Endometrium (tissue), 2 donors: ENCODE measurements around the gene PCBD2.
A peak's percentile ranks its signal among the peaks of the same experiment; 100 is the strongest.
"Not testable (repeated sequence)": the region's sequence is repeated elsewhere in the genome, so short reads cannot be mapped to it uniquely, and the experiment has no call there.

Experiments
- FAIRE-seq: peaks from 2 replicates; lab custom pipeline; 2012; peaks lifted over from hg19 to GRCh38; lab: Jason Lieb, UNC
- donor health status: control.
- donor health status: control.

PCBD2 gene

GRCh38 chr5:134963098-134963497 is 58.2 kb downstream of the PCBD2 start:
- no peak for FAIRE-seq

GRCh38 chr5:134964359-134965270 is 59.7 kb downstream of the PCBD2 start:
- no peak for FAIRE-seq

DNA sequence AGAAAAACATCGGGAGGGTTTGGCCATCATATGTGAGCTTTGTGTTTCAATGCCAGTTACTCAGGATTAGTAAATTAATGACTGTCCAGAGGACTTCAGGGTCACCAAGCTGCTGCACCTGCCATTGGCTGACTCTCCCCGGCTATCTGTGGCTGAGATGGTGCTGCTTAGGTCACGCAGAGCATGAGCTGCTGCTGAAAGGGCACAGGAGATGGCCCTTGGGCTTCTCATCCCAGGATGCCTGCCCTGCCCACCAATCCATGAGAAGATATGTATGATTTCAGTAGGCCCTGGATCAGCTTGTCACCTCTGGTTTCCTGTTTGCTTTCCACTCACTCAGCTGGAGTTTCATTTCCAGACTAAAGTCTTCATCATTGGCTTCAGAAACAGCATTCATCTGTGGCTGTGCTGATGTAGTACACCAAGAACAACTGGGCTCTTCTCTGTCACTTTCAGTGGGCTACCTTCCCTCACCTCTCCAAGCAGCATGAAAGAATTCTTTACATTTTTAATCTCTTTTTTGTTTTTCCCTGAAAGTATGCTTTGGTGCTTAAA is 60.4 kb downstream of the PCBD2 start:
- no peak for FAIRE-seq

- FAIRE-seq, result no peak
These were observed 62.7 kb downstream of the PCBD2 start, which contains the start of gene CATSPER3 for GRCh38 chr5:134967607-134968006. TSS of gene CATSPER3 (plus strand) at chr5:134967907. CDS start at chr5:134967992, 85 bp downstream.

- no peak for FAIRE-seq
These were observed 63.1 kb downstream of the PCBD2 start for GRCh38 chr5:134968055-134968454.

DNA sequence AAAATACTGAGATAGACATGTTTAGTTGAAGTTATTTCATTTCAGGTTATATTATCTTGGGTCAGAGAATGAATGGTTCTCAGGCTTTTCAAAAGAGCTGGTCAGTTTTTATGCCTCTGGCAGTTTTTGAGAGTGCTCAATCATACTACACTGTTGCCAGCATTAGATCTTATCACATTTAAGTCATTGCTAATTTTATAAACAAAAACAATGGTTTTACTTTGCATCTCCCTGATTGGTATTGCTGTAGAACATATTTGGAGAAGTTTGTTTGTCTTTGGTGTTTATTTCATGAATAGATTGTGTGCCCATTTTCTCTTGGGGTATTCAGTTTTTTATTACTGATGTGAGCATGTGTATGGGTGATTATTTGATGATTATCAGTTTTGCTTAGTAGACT is 64.2 kb downstream of the PCBD2 start:
- FAIRE-seq, result no peak

DNA sequence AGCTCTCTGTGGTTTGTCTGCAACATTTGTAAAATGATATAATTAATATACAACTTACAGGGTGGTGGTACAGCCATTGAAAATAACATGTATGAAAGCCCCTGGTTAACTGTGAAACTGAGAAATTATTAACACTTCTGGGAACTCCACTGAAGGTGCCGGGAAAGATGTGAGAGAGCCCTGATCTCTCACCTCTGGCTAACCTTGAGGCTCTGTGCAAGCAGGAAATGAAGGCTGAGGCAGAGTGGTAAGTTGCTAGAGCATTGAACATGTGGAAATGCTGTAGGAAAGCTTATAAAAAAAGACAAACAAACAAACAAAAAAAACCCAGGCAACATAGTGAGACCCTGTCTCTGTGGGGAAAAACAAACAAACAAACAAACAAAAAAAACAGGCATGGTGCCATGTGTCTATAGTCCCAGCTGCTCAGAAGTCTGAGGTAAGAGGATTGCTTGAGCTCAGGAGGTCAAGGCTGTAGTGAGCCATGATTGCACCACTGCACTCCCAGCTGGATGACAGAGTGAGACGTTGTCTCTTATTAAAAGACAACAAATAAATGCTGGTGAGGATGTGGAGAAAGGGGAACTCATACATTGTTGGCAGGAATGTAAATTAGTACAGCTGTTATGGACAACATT is 70.3 kb downstream of the PCBD2 start:
- FAIRE-seq, result no peak

DNA sequence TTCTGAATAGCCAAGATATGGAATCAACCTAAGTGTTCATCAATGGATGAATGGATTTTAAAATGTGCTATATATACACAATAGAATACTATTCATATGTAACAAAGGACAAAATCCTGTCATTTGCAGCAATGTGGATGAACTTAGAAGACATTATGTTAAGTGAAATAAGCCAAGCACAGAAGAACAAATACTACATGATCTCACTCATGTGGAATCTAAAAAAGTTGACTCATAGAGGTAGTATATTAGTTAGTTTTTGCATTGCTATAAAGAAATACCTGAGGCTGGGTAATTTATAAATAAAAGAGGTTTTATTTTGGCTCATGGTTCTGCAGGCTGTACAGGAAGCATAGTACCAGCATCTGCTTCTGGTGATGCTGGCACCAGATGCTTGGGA is 70.9 kb downstream of the PCBD2 start:
- no peak for FAIRE-seq

DNA sequence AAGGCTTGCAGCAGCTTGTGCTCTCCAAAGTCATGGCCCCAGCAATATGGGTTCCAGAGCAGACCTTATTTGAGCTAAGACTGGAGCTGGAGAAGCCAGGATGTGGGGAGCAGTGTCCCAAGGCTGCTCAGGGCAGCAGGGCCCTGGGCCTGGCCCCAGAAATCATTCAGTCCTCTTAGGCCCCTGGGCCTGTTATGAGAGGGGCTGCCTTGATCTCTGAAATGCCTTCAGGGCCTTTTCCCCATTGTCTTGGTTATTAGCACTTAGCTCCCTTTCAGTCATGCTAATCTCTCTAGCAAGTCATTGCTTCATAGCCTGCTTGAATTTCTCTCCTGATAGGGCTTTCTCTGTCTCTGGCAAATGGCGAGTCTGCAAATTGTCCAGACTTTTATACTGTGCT is 71.9 kb downstream of the PCBD2 start:
- no peak for FAIRE-seq

DNA sequence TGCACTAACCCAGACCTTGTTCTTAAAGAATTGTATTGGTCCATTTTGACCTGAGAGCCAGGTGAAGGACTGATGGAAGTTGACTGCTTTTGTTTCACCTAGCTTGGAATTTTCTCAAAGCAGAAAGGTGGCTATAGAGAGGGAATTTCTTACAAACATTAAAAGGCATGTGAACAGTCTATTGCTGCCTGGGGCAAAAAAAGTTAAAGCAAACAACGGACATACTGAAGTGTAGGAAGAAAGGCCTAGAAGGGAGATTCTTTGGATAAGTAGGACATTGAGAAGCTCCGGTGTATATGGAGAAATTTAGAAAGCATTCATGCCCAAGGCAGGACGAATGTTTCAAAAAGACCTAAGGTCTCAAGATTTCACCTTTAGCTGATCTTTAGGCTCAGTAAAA is 74.5 kb downstream of the PCBD2 start:
- FAIRE-seq, result no peak

GRCh38 chr5:134982230-134982629 is 77.3 kb downstream of the PCBD2 start:
- no peak for FAIRE-seq

DNA sequence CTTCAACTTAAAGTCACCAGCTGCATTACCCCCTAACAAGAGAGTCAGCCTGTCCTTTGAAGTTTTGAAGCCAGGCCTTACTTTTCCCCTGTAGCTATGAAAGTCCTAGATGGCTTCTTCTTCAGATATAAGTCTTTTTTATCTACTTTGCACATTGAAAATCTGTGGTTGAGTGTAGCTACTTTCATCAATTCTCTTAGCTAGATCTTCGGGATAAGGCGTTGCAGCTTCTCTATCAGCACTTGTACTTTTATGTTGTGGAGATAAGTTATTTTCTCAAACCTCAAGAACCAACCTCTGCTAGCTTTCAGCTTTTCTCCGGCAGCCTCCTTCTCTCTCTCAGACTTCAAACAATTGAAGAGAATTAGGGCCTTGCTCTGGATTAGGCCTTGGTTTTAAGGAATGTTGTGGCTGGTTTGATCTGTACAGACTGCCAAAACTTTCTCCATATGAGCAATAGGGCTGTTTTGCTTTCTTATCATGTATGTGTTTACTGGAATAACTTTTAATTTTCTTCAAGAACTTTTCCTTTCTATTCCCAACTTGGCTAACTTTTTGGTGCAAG is 84.4 kb downstream of the PCBD2 start:
- FAIRE-seq, result no peak

DNA sequence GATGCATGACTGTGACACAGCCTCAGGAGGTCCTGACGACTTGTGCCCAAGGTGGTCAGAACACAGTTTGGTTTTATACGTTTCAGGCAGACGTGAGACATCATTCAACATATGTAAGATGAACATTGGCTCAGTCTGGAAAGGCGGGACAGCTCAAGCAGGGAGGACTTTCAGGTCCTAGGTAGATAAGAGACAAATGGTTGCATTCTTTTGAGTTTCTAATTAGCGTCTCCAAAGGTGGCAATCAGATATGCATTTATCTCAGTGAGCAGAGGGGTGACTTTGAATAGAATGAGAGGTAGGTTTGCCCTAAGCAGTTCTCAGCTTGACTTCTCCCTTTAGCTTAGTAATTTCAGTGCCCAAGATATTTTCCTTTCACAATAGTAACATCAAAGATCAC is 85.3 kb downstream of the PCBD2 start:
- FAIRE-seq, result not testable (repeated sequence)

GRCh38 chr5:134992148-134992547 is 87.2 kb downstream of the PCBD2 start:
- FAIRE-seq, result no peak

GRCh38 chr5:134993161-134993560 is 88.2 kb downstream of the PCBD2 start:
- peak; percentile 12 for FAIRE-seq

DNA sequence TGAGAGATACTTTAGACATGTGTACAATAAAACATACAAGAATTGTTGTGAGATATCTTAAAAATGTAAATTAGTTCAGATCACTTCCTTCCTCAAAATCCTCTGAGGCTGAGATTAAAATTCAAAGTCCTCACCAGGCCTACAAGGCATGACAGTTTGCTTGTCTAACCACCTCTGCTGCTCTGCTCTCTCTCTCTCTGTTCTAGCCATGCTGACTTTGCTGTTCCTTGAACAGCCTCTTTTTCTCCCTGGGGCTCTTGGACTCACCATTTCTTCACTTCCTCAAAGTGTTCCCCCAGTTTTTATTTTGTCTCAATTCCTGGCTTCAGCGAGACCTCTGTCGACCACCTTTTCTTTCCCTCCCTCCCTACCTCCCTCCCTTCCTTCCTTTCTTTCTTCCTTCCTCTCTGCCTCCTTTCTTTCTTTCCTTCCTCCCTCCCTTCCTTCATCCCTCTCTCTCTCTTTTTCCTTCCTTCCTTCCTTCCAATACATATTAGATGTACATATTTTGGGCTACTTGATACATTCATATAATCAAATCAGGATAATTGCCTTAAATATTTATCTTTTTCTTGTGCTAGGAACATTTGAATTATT is 89.7 kb downstream of the PCBD2 start:
- FAIRE-seq, result no peak

- no peak for FAIRE-seq
These were observed 91.0 kb downstream of the PCBD2 start for GRCh38 chr5:134995850-134996402.

DNA sequence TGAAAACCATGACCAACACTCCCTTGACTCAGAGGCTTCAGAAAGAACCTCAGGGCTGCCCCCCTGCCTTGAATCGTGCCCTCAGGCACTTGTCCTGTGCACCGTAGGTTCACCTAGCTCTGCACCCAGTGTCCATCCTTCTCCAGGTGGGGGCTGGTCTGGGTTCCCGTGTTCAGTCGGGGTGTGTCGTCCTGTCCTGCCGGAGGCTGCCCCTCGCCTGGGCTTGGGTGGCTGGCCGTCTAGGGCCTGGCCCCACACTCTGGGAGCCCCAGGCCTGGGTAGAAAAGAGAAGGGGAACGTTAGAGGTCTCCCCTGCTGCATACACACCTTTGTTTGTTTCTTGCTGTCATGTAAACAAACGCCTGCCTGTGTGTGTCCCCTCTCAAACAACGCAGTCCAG is 92.1 kb downstream of the PCBD2 start:
- no peak for FAIRE-seq

GRCh38 chr5:134998068-134998467 is 93.1 kb downstream of the PCBD2 start:
- FAIRE-seq, result not testable (repeated sequence)

DNA sequence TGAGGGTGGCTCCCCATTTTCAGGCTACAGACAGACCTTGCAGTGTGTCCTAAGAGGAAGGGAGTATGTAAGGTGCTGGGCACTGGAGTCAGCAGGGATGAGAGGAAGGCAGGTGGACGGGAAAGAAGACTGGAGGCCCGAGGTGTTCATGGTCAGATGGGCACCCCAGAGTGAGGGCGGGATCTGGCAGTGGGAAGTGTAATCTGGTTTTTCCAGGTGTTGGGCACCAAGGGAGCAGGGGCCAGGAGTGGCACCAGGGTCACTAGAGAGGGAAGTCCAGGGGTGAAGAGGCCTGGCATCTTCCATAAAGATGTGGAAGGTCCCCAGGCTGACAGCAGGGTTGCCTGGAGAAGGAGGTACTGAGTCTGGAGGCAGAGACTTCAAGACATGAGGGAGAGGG is 99.4 kb downstream of the PCBD2 start:
- no peak for FAIRE-seq

DNA sequence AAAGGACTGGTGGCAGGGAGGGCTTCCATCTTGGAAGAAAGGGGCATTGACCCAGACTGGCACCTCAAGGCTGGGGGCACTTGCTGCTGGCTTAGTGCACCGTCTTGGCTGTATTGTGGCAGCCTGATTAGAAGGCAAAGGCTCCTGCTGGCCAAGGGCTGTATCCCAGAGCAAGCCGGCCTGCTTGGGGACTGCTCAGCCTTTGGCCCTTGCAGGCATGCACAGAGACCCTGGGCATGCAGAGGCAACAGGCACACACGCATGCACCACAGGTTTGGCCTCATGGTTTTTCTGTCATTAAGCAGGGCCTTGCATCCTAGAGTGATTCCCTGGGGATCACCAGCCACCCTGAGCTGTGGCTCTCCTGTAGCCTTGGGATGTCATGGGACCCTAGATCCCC is 100.1 kb downstream of the PCBD2 start:
- FAIRE-seq, result no peak

- FAIRE-seq, result no peak
These were observed 102.4 kb downstream of the PCBD2 start for GRCh38 chr5:135007305-135007704.
